HEK293T (cell line): Measurements from ENCODE around the gene DUSP9.

Source experiments
- ARNT ChIP-seq: fragments of 450-650 bp; IDR thresholded peaks from 2 replicates; pipeline ENCODE4 v1.6.1; 2017; ENCODE audit warnings: mild to moderate bottlenecking
- BHLHE40 ChIP-seq: fragments of 450-650 bp; IDR thresholded peaks from 2 replicates; pipeline ENCODE4 v1.6.1; 2016; ENCODE audit warnings: mild to moderate bottlenecking, moderate library complexity, borderline replicate concordance
- FOXA1 ChIP-seq: fragments of 450-650 bp; IDR thresholded peaks from 2 replicates; pipeline ENCODE4 v1.6.1; 2016; ENCODE audit warnings: mild to moderate bottlenecking
- FOXK2 ChIP-seq: fragments of 450-650 bp; IDR thresholded peaks from 2 replicates; pipeline ENCODE4 v1.6.1; 2016; ENCODE audit warnings: mild to moderate bottlenecking
- FOXM1 ChIP-seq: fragments of 450-650 bp; IDR thresholded peaks from 2 replicates; pipeline ENCODE4 v1.6.1; 2017; ENCODE audit warnings: mild to moderate bottlenecking, borderline replicate concordance
- L3MBTL2 ChIP-seq: fragments of 450-650 bp; conservative IDR thresholded peaks from 2 replicates; pipeline ENCODE4 v1.6.1; 2016; ENCODE audit warnings: mild to moderate bottlenecking
- LEF1 ChIP-seq: fragments of 450-650 bp; IDR thresholded peaks from 2 replicates; pipeline ENCODE4 v1.6.1; 2017; ENCODE audit warnings: mild to moderate bottlenecking, borderline replicate concordance
- NFRKB ChIP-seq: fragments of 450-650 bp; IDR thresholded peaks from 2 replicates; pipeline ENCODE4 v1.6.1; 2016; ENCODE audit warnings: mild to moderate bottlenecking, moderate library complexity
- SP1 ChIP-seq: fragments of 450-650 bp; IDR thresholded peaks from 2 replicates; pipeline ENCODE4 v1.6.1; 2017
- TARDBP ChIP-seq: fragments of 450-650 bp; IDR thresholded peaks from 2 replicates; pipeline ENCODE4 v1.6.1; 2016
- TF ChIP-seq, protein P1 (sequence below): fragments of 450-650 bp; IDR thresholded peaks from 2 replicates; pipeline ENCODE4 v1.6.1; 2016

DNA sequence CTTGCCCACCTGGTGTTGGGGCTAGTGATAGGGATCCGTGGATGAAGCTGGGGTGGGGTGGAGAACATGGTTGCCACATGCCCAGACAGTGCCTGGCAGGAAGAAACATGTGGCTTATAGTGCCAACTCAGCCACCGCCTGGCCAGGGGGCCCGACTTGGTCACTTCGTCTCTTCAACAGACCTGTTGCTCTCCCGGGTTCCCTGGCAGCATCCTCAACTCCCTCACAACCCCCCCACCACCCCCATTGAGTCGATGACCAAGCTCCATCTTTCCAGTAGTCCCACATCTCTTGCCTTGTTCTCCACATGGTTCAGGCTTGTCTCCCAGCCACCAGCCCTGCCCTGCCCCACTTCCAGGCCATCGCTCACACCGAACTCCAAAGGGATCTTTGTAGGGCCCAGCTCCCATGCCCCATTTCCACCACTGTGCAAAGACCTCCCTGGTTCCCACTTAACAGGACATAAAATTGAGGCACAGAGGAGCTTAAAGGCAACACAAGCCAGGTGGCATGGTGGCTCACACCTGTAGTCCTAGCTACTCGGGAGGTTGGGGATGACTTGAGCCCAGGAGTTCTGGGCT, 18.8 kb downstream of the DUSP9 start:
- TF ChIP-seq FOXA1 (no peak), NFRKB (no peak), L3MBTL2 (no peak), BHLHE40 (no peak), FOXM1 (no peak), TARDBP (no peak), SP1 (no peak), LEF1 (no peak), ARNT (no peak), FOXK2 (no peak)
- TF ChIP-seq, protein P1, sequence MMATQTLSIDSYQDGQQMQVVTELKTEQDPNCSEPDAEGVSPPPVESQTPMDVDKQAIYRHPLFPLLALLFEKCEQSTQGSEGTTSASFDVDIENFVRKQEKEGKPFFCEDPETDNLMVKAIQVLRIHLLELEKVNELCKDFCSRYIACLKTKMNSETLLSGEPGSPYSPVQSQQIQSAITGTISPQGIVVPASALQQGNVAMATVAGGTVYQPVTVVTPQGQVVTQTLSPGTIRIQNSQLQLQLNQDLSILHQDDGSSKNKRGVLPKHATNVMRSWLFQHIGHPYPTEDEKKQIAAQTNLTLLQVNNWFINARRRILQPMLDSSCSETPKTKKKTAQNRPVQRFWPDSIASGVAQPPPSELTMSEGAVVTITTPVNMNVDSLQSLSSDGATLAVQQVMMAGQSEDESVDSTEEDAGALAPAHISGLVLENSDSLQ: no peak
